Muscle layer of duodenum (tissue), 2 donors: ENCODE measurements around the gene SGSM1.

Experiments used
- H3K27ac ChIP-seq: one replicate; pipeline ENCODE4 v1.7.0; 2013; ENCODE audit warnings: mild to moderate bottlenecking, low read length
- H3K27me3 ChIP-seq: one replicate; pipeline ENCODE4 v1.7.0; 2013; ENCODE audit warnings: low read depth, mild to moderate bottlenecking, control low read depth, low read length
- H3K36me3 ChIP-seq, 2 donors: one replicate each; pipeline ENCODE4 v1.7.0; 2013; ENCODE audit warnings: low read length in 2 of 2, control low read depth in 1 of 2, mild to moderate bottlenecking in 1 of 2; ENCODE audit not compliant: insufficient read depth in 2 of 2, control insufficient read depth in 1 of 2
- H3K4me1 ChIP-seq, 2 donors: one replicate each; pipeline ENCODE4 v1.7.0; 2013; ENCODE audit warnings: low read length in 2 of 2, mild to moderate bottlenecking in 2 of 2, control low read depth in 1 of 2, moderate library complexity in 1 of 2; ENCODE audit not compliant: insufficient read depth in 2 of 2, control insufficient read depth in 1 of 2
- H3K4me3 ChIP-seq, 2 donors: one replicate each; pipeline ENCODE4 v1.7.0; 2013; ENCODE audit warnings: low read length in 2 of 2, low read depth in 1 of 2, mild to moderate bottlenecking in 1 of 2
- H3K9me3 ChIP-seq, 2 donors: one replicate each; pipeline ENCODE4 v1.7.0; 2013; ENCODE audit warnings: low read length in 2 of 2, control low read depth in 1 of 2, mild to moderate bottlenecking in 1 of 2; ENCODE audit not compliant: control insufficient read depth in 1 of 2
- donor health status: healthy.

The SGSM1 gene

GRCh38 chr22:24775769-24776492 is 30.1 kb upstream of the SGSM1 start:
- no peaks in the 10 kb centered on the region for H3K9me3 ChIP-seq
- no peak overlapping the region for H3K27ac ChIP-seq
- no peaks in the 10 kb centered on the region for H3K36me3 ChIP-seq
- H3K27me3 ChIP-seq: no peaks in the 10 kb centered on the region
- peaks cover 0 to 3% of the 10 kb centered on the region in 2 donors for H3K4me1 ChIP-seq
- H3K4me3 ChIP-seq: no peak overlapping the region

- Histone ChIP-seq H3K9me3 (no peaks in the 10 kb centered on the region), H3K27me3 (no peaks in the 10 kb centered on the region), H3K4me3 (no peak overlapping the region), H3K4me1 (peaks cover 0 to 3% of the 10 kb centered on the region in 2 donors), H3K36me3 (no peaks in the 10 kb centered on the region), H3K27ac (no peak overlapping the region)
Measured at GRCh38 chr22:24776525-24776924, 29.5 kb upstream of the SGSM1 start.

- no peaks in the 10 kb centered on the region for H3K36me3 ChIP-seq
- no peaks in the 10 kb centered on the region for H3K9me3 ChIP-seq
- H3K4me3 ChIP-seq: no peak overlapping the region
- no peaks in the 10 kb centered on the region for H3K4me1 ChIP-seq
- H3K27ac ChIP-seq: no peak overlapping the region
- no peaks in the 10 kb centered on the region for H3K27me3 ChIP-seq
Measured at GRCh38 chr22:24789516-24789915, 16.5 kb upstream of the SGSM1 start.

GRCh38 chr22:24791362-24791761 is 14.6 kb upstream of the SGSM1 start:
- H3K27me3 ChIP-seq: no peaks in the 10 kb centered on the region
- no peaks in the 10 kb centered on the region for H3K36me3 ChIP-seq
- H3K9me3 ChIP-seq: no peaks in the 10 kb centered on the region
- no peak overlapping the region for H3K27ac ChIP-seq
- H3K4me1 ChIP-seq: no peaks in the 10 kb centered on the region
- H3K4me3 ChIP-seq: no peak overlapping the region

- Histone ChIP-seq H3K4me1 (no peaks in the 10 kb centered on the region), H3K27ac (no peak overlapping the region), H3K4me3 (no peak overlapping the region), H3K27me3 (no peaks in the 10 kb centered on the region), H3K36me3 (no peaks in the 10 kb centered on the region), H3K9me3 (no peaks in the 10 kb centered on the region)
Measured at GRCh38 chr22:24796056-24796455, 10.0 kb upstream of the SGSM1 start.

GRCh38 chr22:24796860-24797259 is 9.2 kb upstream of the SGSM1 start:
- H3K27me3 ChIP-seq: no peaks in the 10 kb centered on the region
- H3K27ac ChIP-seq: no peak overlapping the region
- no peak overlapping the region for H3K4me3 ChIP-seq
- H3K4me1 ChIP-seq: no peaks in the 10 kb centered on the region
- no peaks in the 10 kb centered on the region for H3K9me3 ChIP-seq
- H3K36me3 ChIP-seq: no peaks in the 10 kb centered on the region

GRCh38 chr22:24801901-24802465 is 4.0 kb upstream of the SGSM1 start:
- H3K4me1 ChIP-seq: no peaks in the 10 kb centered on the region
- no peaks in the 10 kb centered on the region for H3K27me3 ChIP-seq
- no peaks in the 10 kb centered on the region for H3K9me3 ChIP-seq
- no peaks in the 10 kb centered on the region for H3K36me3 ChIP-seq
- no peak overlapping the region for H3K27ac ChIP-seq
- no peak overlapping the region for H3K4me3 ChIP-seq

GRCh38 chr22:24803064-24803542 is 2.9 kb upstream of the SGSM1 start:
- Histone ChIP-seq H3K4me1 (no peaks in the 10 kb centered on the region), H3K27me3 (no peaks in the 10 kb centered on the region), H3K9me3 (no peaks in the 10 kb centered on the region), H3K36me3 (no peaks in the 10 kb centered on the region), H3K27ac (no peak overlapping the region), H3K4me3 (no peak overlapping the region)

GRCh38 chr22:24806663-24807001 is 621 bp downstream of the SGSM1 start:
- Histone ChIP-seq H3K9me3 (no peaks in the 10 kb centered on the region), H3K27ac (no peak overlapping the region), H3K4me1 (no peaks in the 10 kb centered on the region), H3K4me3 (peak overlapping the region in 1 of 2 donors; percentile 68), H3K36me3 (no peaks in the 10 kb centered on the region), H3K27me3 (no peaks in the 10 kb centered on the region)

- Histone ChIP-seq H3K9me3 (no peaks in the 10 kb centered on the region), H3K4me3 (no peak overlapping the region), H3K27me3 (no peaks in the 10 kb centered on the region), H3K27ac (no peak overlapping the region), H3K36me3 (no peaks in the 10 kb centered on the region), H3K4me1 (no peaks in the 10 kb centered on the region)
Measured at GRCh38 chr22:24807284-24807950, 1.4 kb downstream of the SGSM1 start.

- H3K9me3 ChIP-seq: no peaks in the 10 kb centered on the region
- H3K4me3 ChIP-seq: no peak overlapping the region
- H3K4me1 ChIP-seq: no peaks in the 10 kb centered on the region
- no peaks in the 10 kb centered on the region for H3K27me3 ChIP-seq
- H3K27ac ChIP-seq: no peak overlapping the region
- H3K36me3 ChIP-seq: no peaks in the 10 kb centered on the region
Measured at GRCh38 chr22:24809331-24809730, 3.3 kb downstream of the SGSM1 start.
